Natural killer cell treated with Interleukin-12 subunit alpha and Interleukin-12 subunit beta and Interleukin-15 and Interleukin-18, amount 100 ng/mL, for 72 hours (primary cell): ENCODE measurements around the gene ZAP70. TPM values are rescaled to one million over a fixed set of nuclear protein-coding genes. Genes with fewer than 3 reads are reported as not detected.
A peak's percentile ranks its signal among the peaks of the same experiment; 100 is the strongest.

Experiments used
- ATAC-seq, 2 donors: fragments of 150-1000 bp; cut with Tn5 transposase in 1 of 2; sonication (Bioruptor Pico), chemical (Tn5 transposase) in 1 of 2; 2 replicates each; pipeline ENCODE4 v1.10.0; 2021
- DNase-seq: peaks from one replicate; pipeline ENCODE4 v3.0.0; 2022; ENCODE audit warnings: low spot score
- H3K27ac Mint-ChIP-seq, 2 donors: 1 replicate in 1 of 2; 2 replicates in 1 of 2; pipeline ENCODE4 v1.8.0; 2022; ENCODE audit warnings: mixed read lengths in 2 of 2, mild to moderate bottlenecking in 1 of 2, moderate library complexity in 1 of 2
- H3K27me3 Mint-ChIP-seq, 2 donors: 1 replicate in 1 of 2; 2 replicates in 1 of 2; pipeline ENCODE4 v1.8.0; 2022; ENCODE audit warnings: mixed read lengths in 2 of 2
- H3K36me3 Mint-ChIP-seq: one replicate; pipeline ENCODE4 v1.8.0; 2022; ENCODE audit warnings: mixed read lengths
- H3K4me1 Mint-ChIP-seq, 2 donors: 1 replicate in 1 of 2; 2 replicates in 1 of 2; pipeline ENCODE4 v1.8.0; 2022; ENCODE audit warnings: low read depth in 2 of 2, mixed read lengths in 2 of 2, mild to moderate bottlenecking in 1 of 2
- H3K4me3 Mint-ChIP-seq: one replicate; pipeline ENCODE4 v1.8.0; 2022; ENCODE audit warnings: mixed read lengths
- H3K9me3 Mint-ChIP-seq: 2 replicates; pipeline ENCODE4 v1.8.0; 2022; ENCODE audit warnings: mixed read lengths
- total RNA-seq, 2 donors: library from RNA; stranded (reverse); gene quantifications; one replicate each; pipeline ENCODE4 v1.2.3, GENCODE V29; 2022

ZAP70 gene
- total RNA-seq, 2 donors from 2014 or later, result 97.4 to 191 TPM

GRCh38 chr2:97749581-97749980 lies 36.2 kb downstream of the ZAP70 start:
- ATAC-seq, result no peak
- DNase-seq, result no peak
- H3K27ac Mint-ChIP-seq, result no peak overlapping the region
- no peaks in the 10 kb centered on the region for H3K36me3 Mint-ChIP-seq
- no peak overlapping the region for H3K4me3 Mint-ChIP-seq
- no peaks in the 10 kb centered on the region for H3K27me3 Mint-ChIP-seq
- H3K9me3 Mint-ChIP-seq, result peaks cover 3% of the 10 kb centered on the region
- peaks cover 32 to 35% of the 10 kb centered on the region in 2 donors for H3K4me1 Mint-ChIP-seq

GRCh38 chr2:97750017-97750416 lies 36.6 kb downstream of the ZAP70 start:
- Mint-ChIP-seq H3K36me3 (no peaks in the 10 kb centered on the region), H3K4me3 (no peak overlapping the region), H3K27me3 (no peaks in the 10 kb centered on the region), H3K9me3 (peaks cover 3% of the 10 kb centered on the region), H3K27ac (no peak overlapping the region), H3K4me1 (peaks cover 31 to 34% of the 10 kb centered on the region in 2 donors)
- DNase-seq (no peak), ATAC-seq (no peak)

- Mint-ChIP-seq H3K27ac (peak overlapping the region in 1 of 2 donors; percentile 15), H3K4me1 (peaks cover 17% of the 10 kb centered on the region in 2 donors), H3K27me3 (no peaks in the 10 kb centered on the region), H3K36me3 (no peaks in the 10 kb centered on the region), H3K4me3 (no peak overlapping the region), H3K9me3 (no peaks in the 10 kb centered on the region)
- DNase-seq (no peak), ATAC-seq (no peak)
These were observed 38.4 kb downstream of the ZAP70 start for GRCh38 chr2:97751752-97752151.

GRCh38 chr2:97752342-97753334 lies 39.3 kb downstream of the ZAP70 start:
- Mint-ChIP-seq H3K4me1 (peaks cover 8 to 9% of the 10 kb centered on the region in 2 donors), H3K27me3 (no peaks in the 10 kb centered on the region), H3K4me3 (no peak overlapping the region), H3K36me3 (no peaks in the 10 kb centered on the region), H3K27ac (no peak overlapping the region), H3K9me3 (no peaks in the 10 kb centered on the region)
- no peak for DNase-seq
- ATAC-seq, result no peak

DNA sequence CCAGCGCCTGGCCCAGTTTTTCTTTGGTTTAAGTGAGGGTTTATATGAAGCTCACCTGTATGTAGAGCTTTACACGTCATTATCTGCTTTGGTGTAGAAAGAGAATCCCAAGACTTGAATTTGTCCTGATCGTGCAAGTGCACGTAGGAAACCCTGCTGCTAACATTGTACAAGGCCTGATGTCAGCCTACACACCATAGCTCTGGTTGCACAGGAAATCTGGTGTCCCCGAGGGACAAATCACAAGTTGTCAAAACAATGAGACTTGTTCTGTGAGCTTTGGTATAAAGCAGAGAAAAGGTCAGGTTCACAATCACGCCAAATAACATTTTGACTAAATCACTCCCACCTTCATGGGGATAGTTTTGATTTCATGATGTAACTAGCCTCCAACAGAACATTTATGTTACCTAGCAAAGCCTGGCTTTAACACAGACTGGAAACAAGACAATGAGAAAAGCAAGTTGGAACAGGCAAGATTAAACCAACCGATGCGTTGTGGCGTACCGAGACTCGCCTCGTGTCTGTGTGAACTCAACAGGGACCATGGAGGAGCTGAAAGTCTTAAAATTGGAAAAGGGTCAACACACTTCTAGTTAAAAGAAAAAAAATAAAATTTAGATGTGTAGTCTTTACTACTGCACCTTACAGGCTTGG lies 41.4 kb downstream of the ZAP70 start:
- Mint-ChIP-seq H3K27me3 (no peaks in the 10 kb centered on the region), H3K27ac (no peak overlapping the region), H3K9me3 (no peaks in the 10 kb centered on the region), H3K36me3 (no peaks in the 10 kb centered on the region), H3K4me1 (peaks cover 6 to 7% of the 10 kb centered on the region in 2 donors), H3K4me3 (no peak overlapping the region)
- DNase-seq (no peak), ATAC-seq (no peak)

DNA sequence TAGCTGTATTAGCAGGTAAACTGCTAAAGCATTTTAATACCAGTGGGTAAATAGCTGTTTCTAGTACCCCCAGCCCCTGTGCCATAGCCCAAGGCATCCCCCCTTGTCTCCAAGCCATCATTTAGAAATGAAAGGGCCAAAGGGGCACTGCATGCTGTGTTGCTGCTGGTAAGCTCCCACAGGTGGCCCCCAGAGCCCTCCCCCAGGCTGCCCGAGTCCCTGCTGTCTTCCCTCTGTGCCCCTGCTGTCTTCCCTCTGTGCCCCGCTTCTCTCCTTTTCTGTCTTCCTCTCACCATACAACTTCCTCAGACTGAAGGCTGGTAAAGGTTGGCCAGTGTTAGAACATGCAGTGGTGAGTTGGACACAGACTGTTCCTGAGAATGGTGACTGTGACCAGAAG lies 42.1 kb downstream of the ZAP70 start:
- Mint-ChIP-seq H3K27me3 (no peaks in the 10 kb centered on the region), H3K4me1 (peaks cover 13% of the 10 kb centered on the region in 2 donors), H3K36me3 (no peaks in the 10 kb centered on the region), H3K27ac (no peak overlapping the region), H3K4me3 (no peak overlapping the region), H3K9me3 (no peaks in the 10 kb centered on the region)
- ATAC-seq, result no peak
- DNase-seq, result no peak

DNA sequence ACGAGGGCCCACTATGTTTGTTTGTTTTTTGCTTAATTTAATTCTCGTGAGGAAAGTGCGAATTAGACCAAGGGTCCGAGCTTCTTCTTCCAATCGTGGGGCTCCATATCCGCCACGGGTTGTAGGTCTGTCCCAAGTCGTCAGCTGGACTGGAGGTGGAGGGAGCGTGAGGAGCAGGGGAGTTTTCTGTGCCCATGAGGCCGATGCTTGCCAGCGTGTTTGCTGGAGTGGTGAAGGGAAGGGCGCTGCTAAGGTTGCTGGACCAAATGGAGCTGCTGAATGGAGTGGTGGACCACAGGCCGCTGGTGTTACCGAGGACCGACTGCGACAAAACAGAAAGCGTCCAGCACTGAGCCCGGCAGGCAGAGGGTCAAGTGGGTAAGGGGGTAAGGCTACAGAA lies 43.7 kb downstream of the ZAP70 start:
- Mint-ChIP-seq H3K4me3 (no peak overlapping the region), H3K36me3 (no peaks in the 10 kb centered on the region), H3K27ac (no peak overlapping the region), H3K27me3 (no peaks in the 10 kb centered on the region), H3K9me3 (no peaks in the 10 kb centered on the region), H3K4me1 (peaks cover 24 to 27% of the 10 kb centered on the region in 2 donors)
- ATAC-seq (no peak), DNase-seq (no peak)

- ATAC-seq (no peak), DNase-seq (no peak)
- Mint-ChIP-seq H3K4me1 (peaks cover 30% of the 10 kb centered on the region in 2 donors), H3K27me3 (no peaks in the 10 kb centered on the region), H3K4me3 (no peak overlapping the region), H3K36me3 (no peaks in the 10 kb centered on the region), H3K27ac (no peak overlapping the region), H3K9me3 (no peaks in the 10 kb centered on the region)
These were observed 44.8 kb downstream of the ZAP70 start for GRCh38 chr2:97758131-97758705.

GRCh38 chr2:97759727-97760407 lies 46.5 kb downstream of the ZAP70 start:
- no peaks in the 10 kb centered on the region for H3K27me3 Mint-ChIP-seq
- no peak for ATAC-seq
- no peak for DNase-seq
- peaks cover 37 to 39% of the 10 kb centered on the region in 2 donors for H3K4me1 Mint-ChIP-seq
- H3K27ac Mint-ChIP-seq, result peak overlapping the region; percentile 79 to 80
- no peaks in the 10 kb centered on the region for H3K9me3 Mint-ChIP-seq
- no peak overlapping the region for H3K4me3 Mint-ChIP-seq
- no peaks in the 10 kb centered on the region for H3K36me3 Mint-ChIP-seq

DNA sequence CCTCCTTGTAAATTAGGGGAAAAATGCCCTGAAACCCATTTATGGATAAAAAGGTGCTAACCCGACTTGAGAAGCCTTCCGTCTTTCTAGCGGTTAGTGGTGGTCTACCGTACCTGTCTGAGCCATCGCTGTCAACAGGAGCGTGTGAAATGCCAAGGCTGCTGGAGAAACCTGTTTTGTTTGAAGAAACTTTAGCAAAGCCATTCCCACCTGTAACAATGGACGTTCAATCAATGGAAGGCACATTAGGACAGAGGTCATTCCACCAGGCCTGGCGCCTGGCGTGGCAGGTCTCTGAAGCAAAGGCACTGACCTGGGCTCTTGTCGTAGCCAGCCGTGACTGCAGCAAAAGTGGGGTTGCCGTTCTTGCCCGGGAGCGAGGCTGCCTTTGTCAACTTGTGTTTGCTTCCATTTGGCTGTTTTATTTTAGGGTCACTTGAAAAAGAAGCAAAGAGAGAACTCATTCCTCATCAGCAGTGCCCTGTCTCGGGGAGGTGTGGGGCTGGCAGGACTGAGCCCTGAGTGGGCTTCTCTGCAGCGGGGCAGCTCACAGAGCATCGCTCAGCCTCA lies 47.2 kb downstream of the ZAP70 start:
- H3K4me3 Mint-ChIP-seq, result peak overlapping the region; percentile 71
- H3K27me3 Mint-ChIP-seq, result no peaks in the 10 kb centered on the region
- peaks cover 5% of the 10 kb centered on the region for H3K36me3 Mint-ChIP-seq
- DNase-seq (no peak), ATAC-seq (peak in 1 of 2 donors; percentile 29)
- H3K27ac Mint-ChIP-seq, result peak overlapping the region; percentile 79 to 80
- H3K4me1 Mint-ChIP-seq, result peaks cover 37 to 39% of the 10 kb centered on the region in 2 donors
- H3K9me3 Mint-ChIP-seq, result no peaks in the 10 kb centered on the region

GRCh38 chr2:97761192-97761591 lies 47.8 kb downstream of the ZAP70 start:
- no peaks in the 10 kb centered on the region for H3K27me3 Mint-ChIP-seq
- peaks cover 6% of the 10 kb centered on the region for H3K36me3 Mint-ChIP-seq
- H3K4me3 Mint-ChIP-seq, result peak overlapping the region; percentile 71
- H3K4me1 Mint-ChIP-seq, result peaks cover 37 to 39% of the 10 kb centered on the region in 2 donors
- peak overlapping the region; percentile 79 to 80 for H3K27ac Mint-ChIP-seq
- peak; percentile 84 for DNase-seq
- no peaks in the 10 kb centered on the region for H3K9me3 Mint-ChIP-seq
- ATAC-seq, result peak; percentile 86 to 89

DNA sequence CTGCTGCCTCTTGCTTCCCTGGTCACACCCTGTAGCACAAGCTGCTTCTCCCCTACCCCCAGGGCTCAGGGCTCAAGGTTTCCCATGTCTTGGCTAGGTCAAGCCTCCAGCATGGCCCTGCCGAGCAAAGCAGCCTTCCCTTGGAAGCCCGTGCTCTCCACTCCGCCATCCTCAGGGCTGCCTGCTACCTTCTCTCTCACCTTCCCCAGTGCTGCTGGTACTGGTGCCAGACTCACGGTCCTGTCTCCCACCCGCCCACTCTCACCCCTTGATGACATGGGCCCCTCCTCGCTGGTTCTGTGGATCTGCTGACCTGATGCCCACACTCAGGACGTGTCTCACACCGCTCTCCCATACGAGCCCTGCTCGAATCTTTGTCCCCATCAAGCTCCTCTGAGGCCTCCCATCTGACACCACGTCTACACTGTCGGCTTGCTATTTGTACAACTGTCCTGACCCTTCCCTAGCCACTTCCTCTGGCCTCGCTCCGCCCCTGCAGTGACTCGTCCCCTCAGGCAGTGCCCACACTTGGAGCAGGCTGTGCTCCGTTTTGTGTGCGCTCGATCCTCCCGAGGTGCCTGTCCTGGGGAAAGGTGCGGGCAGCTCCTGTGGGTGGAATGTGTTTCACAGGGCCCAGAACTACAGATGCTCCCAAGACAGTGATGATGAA lies 49.9 kb downstream of the ZAP70 start:
- no peak for DNase-seq
- peak in 1 of 2 donors; percentile 38 for ATAC-seq
- peak overlapping the region in 1 of 2 donors; percentile 43 for H3K27ac Mint-ChIP-seq

More for the DNA sequence above, 49.9 kb downstream of the ZAP70 start:
- H3K9me3 Mint-ChIP-seq, result no peaks in the 10 kb centered on the region
- peak overlapping the region; percentile 37 for H3K4me3 Mint-ChIP-seq
- H3K4me1 Mint-ChIP-seq, result peaks cover 37 to 39% of the 10 kb centered on the region in 2 donors
- H3K27me3 Mint-ChIP-seq, result no peaks in the 10 kb centered on the region
- peaks cover 6% of the 10 kb centered on the region for H3K36me3 Mint-ChIP-seq
